ENCODE results near the gene SCN3B. TPM values are rescaled to one million over a fixed set of nuclear protein-coding genes. Genes with fewer than 3 reads are reported as not detected.
"Not testable (repeated sequence)": the region's sequence is repeated elsewhere in the genome, so short reads cannot be mapped to it uniquely, and the experiment has no call there.

Gene SCN3B
- total RNA-seq, 1 donor, result not detected

DNA sequence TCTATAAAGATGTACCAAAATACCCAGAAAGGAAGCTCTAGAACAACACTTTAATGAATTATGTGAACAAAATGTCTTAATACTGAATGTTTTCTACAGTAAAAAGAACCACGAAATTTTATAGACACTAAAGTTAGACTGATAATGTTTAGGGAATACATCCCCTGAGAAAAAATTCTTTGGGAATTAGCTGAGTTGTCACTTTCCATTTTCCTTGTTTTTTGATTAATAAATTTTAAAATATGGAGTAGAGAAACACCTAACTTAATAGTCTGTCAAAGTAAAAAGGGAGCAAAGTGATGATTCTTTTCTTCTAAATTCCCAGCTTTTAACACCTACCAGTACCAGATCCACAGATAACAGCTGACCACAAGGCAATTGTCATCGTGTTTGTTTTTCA lies 23.1 kb upstream of the SCN3B start:
- Histone ChIP-seq H3K9me3 (ENCODE audit: low read depth, low read length) (no peaks in the 10 kb centered on the region), H3K4me3 (ENCODE audit: low read length) (no peak overlapping the region), H3K4me1 (ENCODE audit: insufficient read depth, low read length) (no peaks in the 10 kb centered on the region), H3K27me3 (ENCODE audit: insufficient read depth, low read length) (no peaks in the 10 kb centered on the region)

DNA sequence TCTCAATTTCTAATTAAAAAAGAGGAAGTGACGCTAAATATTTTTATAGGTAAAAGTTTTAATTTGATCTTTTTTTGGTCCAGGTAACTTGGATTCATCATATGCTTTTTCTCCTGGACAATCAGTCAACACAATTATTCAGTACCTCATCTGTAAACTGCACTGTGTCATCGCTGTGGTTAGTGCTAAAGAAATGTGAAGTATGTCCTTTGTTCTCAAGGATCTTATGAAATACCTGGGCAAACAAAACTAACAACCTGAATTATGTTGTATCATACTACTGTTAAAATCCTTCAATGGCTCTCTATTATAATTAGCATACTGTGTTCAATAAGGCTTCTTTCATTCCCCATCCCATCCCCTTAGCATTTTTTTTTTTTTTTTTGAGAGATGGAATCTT lies 19.9 kb upstream of the SCN3B start:
- H3K4me3 ChIP-seq (ENCODE audit: low read length), result no peak overlapping the region
- H3K9me3 ChIP-seq (ENCODE audit: low read depth, low read length), result no peaks in the 10 kb centered on the region
- H3K4me1 ChIP-seq (ENCODE audit: insufficient read depth, low read length), result no peaks in the 10 kb centered on the region
- no peaks in the 10 kb centered on the region for H3K27me3 ChIP-seq (ENCODE audit: insufficient read depth, low read length)

- no peaks in the 10 kb centered on the region for H3K27me3 ChIP-seq (ENCODE audit: insufficient read depth, low read length)
- no peaks in the 10 kb centered on the region for H3K4me1 ChIP-seq (ENCODE audit: insufficient read depth, low read length)
- no peaks in the 10 kb centered on the region for H3K9me3 ChIP-seq (ENCODE audit: low read depth, low read length)
- no peak overlapping the region for H3K4me3 ChIP-seq (ENCODE audit: low read length)
Measured at GRCh38 chr11:123672568-123672967, 18.1 kb upstream of the SCN3B start.

DNA sequence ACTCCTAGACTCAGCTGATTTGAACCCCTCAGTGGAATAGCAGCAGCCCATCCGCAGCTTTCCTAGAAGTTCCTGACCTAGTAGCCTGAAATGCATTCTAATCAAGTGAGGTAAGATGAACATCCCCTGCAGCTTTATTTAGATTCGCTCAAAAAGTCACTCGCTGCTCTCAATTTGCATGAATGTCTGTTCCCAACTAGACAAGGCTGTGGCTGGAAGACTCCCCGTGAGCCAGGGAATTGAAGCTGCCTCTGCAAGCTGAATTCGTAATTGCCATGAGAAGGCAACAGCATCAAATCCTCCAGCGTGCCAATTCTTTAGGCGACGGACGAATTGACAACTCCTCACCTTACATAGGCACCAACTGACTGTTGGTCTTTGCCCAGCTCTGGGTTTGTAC lies 17.1 kb upstream of the SCN3B start:
- H3K9me3 ChIP-seq (ENCODE audit: low read depth, low read length), result no peaks in the 10 kb centered on the region
- H3K27me3 ChIP-seq (ENCODE audit: insufficient read depth, low read length), result no peaks in the 10 kb centered on the region
- no peak overlapping the region for H3K4me3 ChIP-seq (ENCODE audit: low read length)
- H3K4me1 ChIP-seq (ENCODE audit: insufficient read depth, low read length), result no peaks in the 10 kb centered on the region

DNA sequence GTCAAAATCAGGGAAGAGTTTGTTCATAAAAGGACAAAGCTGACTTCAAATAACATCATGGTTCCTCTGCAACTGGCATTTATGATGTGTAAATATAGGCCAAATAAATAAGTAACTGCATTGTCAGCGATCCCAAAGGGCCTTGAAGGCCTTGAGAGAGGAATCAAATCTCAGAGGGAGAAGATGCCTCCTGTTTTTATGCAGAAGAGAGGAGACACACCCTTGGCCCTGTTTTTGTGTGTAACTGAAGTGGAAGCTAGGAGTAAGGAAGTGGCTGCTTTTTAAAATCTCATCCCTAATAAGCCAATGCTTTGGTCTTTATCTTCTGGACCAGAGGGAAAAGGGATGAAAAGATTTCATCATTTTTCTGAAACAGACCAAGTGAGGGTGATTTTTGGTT lies 15.7 kb upstream of the SCN3B start:
- no peak overlapping the region for H3K4me3 ChIP-seq (ENCODE audit: low read length)
- H3K27me3 ChIP-seq (ENCODE audit: insufficient read depth, low read length), result peaks cover 3% of the 10 kb centered on the region
- H3K4me1 ChIP-seq (ENCODE audit: insufficient read depth, low read length), result no peaks in the 10 kb centered on the region
- H3K9me3 ChIP-seq (ENCODE audit: low read depth, low read length), result no peaks in the 10 kb centered on the region

- Histone ChIP-seq H3K4me3 (ENCODE audit: low read length) (no peak overlapping the region), H3K4me1 (ENCODE audit: insufficient read depth, low read length) (no peaks in the 10 kb centered on the region), H3K9me3 (ENCODE audit: low read depth, low read length) (peaks cover under 1% of the 10 kb centered on the region), H3K27me3 (ENCODE audit: insufficient read depth, low read length) (peaks cover 3% of the 10 kb centered on the region)
Measured at GRCh38 chr11:123665306-123665705, 10.9 kb upstream of the SCN3B start.

- H3K4me1 ChIP-seq (ENCODE audit: insufficient read depth, low read length); H3K4me3 ChIP-seq (ENCODE audit: low read length); H3K9me3 ChIP-seq (ENCODE audit: low read depth, low read length): not testable (repeated sequence)
- H3K27me3 ChIP-seq (ENCODE audit: insufficient read depth, low read length), result peaks cover 13% of the 10 kb centered on the region
Measured at GRCh38 chr11:123659965-123660364, 5.5 kb upstream of the SCN3B start.

GRCh38 chr11:123659311-123659710 lies 4.9 kb upstream of the SCN3B start:
- no peak overlapping the region for H3K4me3 ChIP-seq (ENCODE audit: low read length)
- peaks cover 6% of the 10 kb centered on the region for H3K9me3 ChIP-seq (ENCODE audit: low read depth, low read length)
- peaks cover 18% of the 10 kb centered on the region for H3K27me3 ChIP-seq (ENCODE audit: insufficient read depth, low read length)
- no peaks in the 10 kb centered on the region for H3K4me1 ChIP-seq (ENCODE audit: insufficient read depth, low read length)

DNA sequence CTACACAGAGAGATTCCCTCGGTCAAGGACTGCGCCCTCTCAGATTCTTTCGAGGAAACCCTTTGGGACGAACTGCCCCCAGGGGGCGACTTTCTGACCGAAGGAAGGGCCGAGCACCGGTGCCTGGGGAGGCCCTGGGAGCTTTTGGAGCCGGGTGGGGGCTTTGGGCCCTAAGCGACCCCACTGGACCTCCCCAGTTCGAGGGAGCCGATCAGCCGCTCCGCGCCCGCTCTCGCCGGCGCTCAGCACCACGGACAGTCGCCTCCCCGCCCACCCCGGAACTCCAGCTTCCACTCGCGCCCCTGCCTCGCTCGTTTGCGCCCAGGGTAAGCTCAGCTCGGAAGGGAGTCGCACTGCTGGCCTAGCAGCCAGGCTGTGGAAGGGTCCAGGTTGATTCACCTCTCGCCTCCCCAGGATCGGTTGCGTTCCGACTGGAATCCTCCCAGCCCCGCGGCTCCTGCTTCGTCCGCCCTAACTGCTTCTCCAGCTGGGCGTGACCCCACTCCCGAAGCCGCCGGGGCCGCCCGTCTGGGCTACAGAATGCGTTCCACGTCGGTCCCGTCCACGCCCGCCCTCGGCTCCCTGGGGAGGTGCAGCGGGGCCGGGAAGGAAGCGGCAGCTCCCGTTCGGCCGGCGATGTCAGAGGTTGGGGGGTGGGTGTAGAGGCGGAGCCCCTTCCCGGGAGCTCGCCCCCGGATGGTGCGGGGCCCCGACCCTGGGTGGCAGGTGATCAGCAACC lies 428 bp downstream of the SCN3B start:
- peaks cover 54% of the 10 kb centered on the region for H3K27me3 ChIP-seq (ENCODE audit: insufficient read depth, low read length)
- H3K9me3 ChIP-seq (ENCODE audit: low read depth, low read length), result no peaks in the 10 kb centered on the region
- H3K4me1 ChIP-seq (ENCODE audit: insufficient read depth, low read length), result peaks cover 8% of the 10 kb centered on the region
- H3K4me3 ChIP-seq (ENCODE audit: low read length), result no peak overlapping the region

DNA sequence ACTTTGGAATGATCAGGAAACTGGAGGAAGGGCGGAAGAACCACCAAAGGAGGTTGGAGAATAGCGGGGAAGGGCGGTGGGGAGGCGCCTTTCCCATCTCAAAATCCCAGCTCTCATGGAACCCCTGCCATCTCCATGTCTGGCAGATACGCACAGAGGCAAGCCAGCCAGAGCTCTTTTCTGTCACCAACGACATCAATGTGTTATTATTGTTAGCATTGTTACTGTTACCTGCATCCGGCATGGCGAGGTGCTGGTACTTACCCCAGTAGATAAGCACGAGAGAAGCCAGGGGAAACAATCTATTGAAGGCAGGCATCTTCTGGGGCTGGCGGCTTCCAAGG lies 969 bp downstream of the SCN3B start:
- Histone ChIP-seq H3K4me3 (ENCODE audit: low read length) (no peak overlapping the region), H3K4me1 (ENCODE audit: insufficient read depth, low read length) (peaks cover 8% of the 10 kb centered on the region), H3K9me3 (ENCODE audit: low read depth, low read length) (no peaks in the 10 kb centered on the region), H3K27me3 (ENCODE audit: insufficient read depth, low read length) (peaks cover 57% of the 10 kb centered on the region)

DNA sequence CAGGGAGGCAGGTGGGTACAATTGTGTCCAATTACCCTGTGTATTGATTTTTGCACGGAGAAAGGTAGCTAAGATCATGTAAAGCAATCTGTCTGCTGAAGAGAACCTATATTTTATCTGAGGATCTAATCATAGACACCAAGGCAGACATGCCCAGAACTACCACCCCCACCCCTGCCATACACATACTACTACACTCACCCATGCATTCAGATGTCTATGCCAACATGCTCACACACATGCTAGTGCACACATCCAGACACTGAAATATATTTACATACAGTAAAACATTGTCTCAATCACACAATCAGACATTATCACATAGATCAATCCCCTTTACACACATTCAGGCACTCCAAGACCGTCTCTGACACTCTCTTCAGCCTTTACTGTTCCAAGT lies 1.8 kb downstream of the SCN3B start:
- peaks cover 61% of the 10 kb centered on the region for H3K27me3 ChIP-seq (ENCODE audit: insufficient read depth, low read length)
- peaks cover 8% of the 10 kb centered on the region for H3K4me1 ChIP-seq (ENCODE audit: insufficient read depth, low read length)

GRCh38 chr11:123650901-123651300 lies 3.5 kb downstream of the SCN3B start:
- Histone ChIP-seq H3K4me1 (ENCODE audit: insufficient read depth, low read length) (peaks cover 8% of the 10 kb centered on the region), H3K9me3 (ENCODE audit: low read depth, low read length) (no peaks in the 10 kb centered on the region), H3K4me3 (ENCODE audit: low read length) (no peak overlapping the region), H3K27me3 (ENCODE audit: insufficient read depth, low read length) (peaks cover 55% of the 10 kb centered on the region)

More for the DNA sequence above, 1.8 kb downstream of the SCN3B start:
- Histone ChIP-seq H3K4me3 (ENCODE audit: low read length) (no peak overlapping the region), H3K9me3 (ENCODE audit: low read depth, low read length) (no peaks in the 10 kb centered on the region)

GRCh38 chr11:123645286-123645975 lies 9.0 kb downstream of the SCN3B start:
- peaks cover 13% of the 10 kb centered on the region for H3K27me3 ChIP-seq (ENCODE audit: insufficient read depth, low read length)
- no peaks in the 10 kb centered on the region for H3K4me1 ChIP-seq (ENCODE audit: insufficient read depth, low read length)
- H3K9me3 ChIP-seq (ENCODE audit: low read depth, low read length), result no peaks in the 10 kb centered on the region
- no peak overlapping the region for H3K4me3 ChIP-seq (ENCODE audit: low read length)

- Histone ChIP-seq H3K27me3 (ENCODE audit: insufficient read depth, low read length) (no peaks in the 10 kb centered on the region), H3K4me3 (ENCODE audit: low read length) (no peak overlapping the region), H3K9me3 (ENCODE audit: low read depth, low read length) (no peaks in the 10 kb centered on the region), H3K4me1 (ENCODE audit: insufficient read depth, low read length) (no peaks in the 10 kb centered on the region)
Measured at GRCh38 chr11:123642435-123642834, 12.0 kb downstream of the SCN3B start.

GRCh38 chr11:123641495-123641840 lies 13.0 kb downstream of the SCN3B start:
- H3K4me1 ChIP-seq (ENCODE audit: insufficient read depth, low read length), result no peaks in the 10 kb centered on the region
- no peak overlapping the region for H3K4me3 ChIP-seq (ENCODE audit: low read length)
- no peaks in the 10 kb centered on the region for H3K9me3 ChIP-seq (ENCODE audit: low read depth, low read length)
- no peaks in the 10 kb centered on the region for H3K27me3 ChIP-seq (ENCODE audit: insufficient read depth, low read length)

Data from mononuclear cell (primary cell).